GM19239 (cell line): ENCODE results near the gene SLC22A16.
"Not testable (repeated sequence)": the region's sequence is repeated elsewhere in the genome, so short reads cannot be mapped to it uniquely, and the experiment has no call there.

Experiments
- DNase-seq: peaks from one replicate; pipeline ENCODE4 v3.0.0; 2011; ENCODE audit warnings: low spot score; ENCODE audit not compliant: insufficient read length
- FAIRE-seq: peaks from 2 replicates; lab custom pipeline; 2011; peaks lifted over from hg19 to GRCh38; lab: Jason Lieb, UNC

The SLC22A16 gene

GRCh38 chr6:110457567-110458175 is 18.7 kb downstream of the SLC22A16 start:
- FAIRE-seq, DNase-seq: not testable (repeated sequence)

- DNase-seq (no peak), FAIRE-seq (no peak)
Observed at GRCh38 chr6:110456694-110457093, 19.7 kb downstream of the SLC22A16 start.

GRCh38 chr6:110449541-110449895 is 26.9 kb downstream of the SLC22A16 start:
- no peak for FAIRE-seq
- no peak for DNase-seq

GRCh38 chr6:110448846-110449540 is 27.4 kb downstream of the SLC22A16 start:
- no peak for DNase-seq
- no peak for FAIRE-seq

- no peak for FAIRE-seq
- DNase-seq = no peak
Observed at GRCh38 chr6:110447761-110448160, 28.7 kb downstream of the SLC22A16 start.

GRCh38 chr6:110446405-110446804 is 30.0 kb downstream of the SLC22A16 start:
- FAIRE-seq (no peak), DNase-seq (no peak)

GRCh38 chr6:110440026-110440425 is 36.4 kb downstream of the SLC22A16 start:
- no peak for FAIRE-seq
- DNase-seq = no peak

- DNase-seq (no peak), FAIRE-seq (no peak)
Observed at GRCh38 chr6:110439356-110439755, 37.1 kb downstream of the SLC22A16 start.

GRCh38 chr6:110434961-110435602 is 41.3 kb downstream of the SLC22A16 start:
- no peak for DNase-seq
- FAIRE-seq = no peak

- FAIRE-seq = no peak
- DNase-seq = no peak
Observed at GRCh38 chr6:110432285-110432900, 44.0 kb downstream of the SLC22A16 start.

GRCh38 chr6:110430741-110431140 is 45.7 kb downstream of the SLC22A16 start:
- no peak for FAIRE-seq
- no peak for DNase-seq

GRCh38 chr6:110430236-110430635 is 46.2 kb downstream of the SLC22A16 start:
- DNase-seq = no peak
- no peak for FAIRE-seq

- FAIRE-seq (no peak), DNase-seq (no peak)
Observed at GRCh38 chr6:110428153-110428552, 48.3 kb downstream of the SLC22A16 start.

GRCh38 chr6:110425816-110426215 is 50.6 kb downstream of the SLC22A16 start:
- DNase-seq (no peak), FAIRE-seq (no peak)

- DNase-seq (no peak), FAIRE-seq (no peak)
Observed at GRCh38 chr6:110422444-110422822, 54.0 kb downstream of the SLC22A16 start.

GRCh38 chr6:110421749-110422443 is 54.5 kb downstream of the SLC22A16 start:
- DNase-seq = no peak
- FAIRE-seq = no peak

- no peak for FAIRE-seq
- no peak for DNase-seq
Observed at GRCh38 chr6:110419028-110419739, 57.2 kb downstream of the SLC22A16 start.

GRCh38 chr6:110418594-110418993 is 57.8 kb downstream of the SLC22A16 start:
- DNase-seq (no peak), FAIRE-seq (no peak)

- peak; percentile 24 for DNase-seq
- FAIRE-seq = no peak
Observed at GRCh38 chr6:110415086-110415916, 61.1 kb downstream of the SLC22A16 start, which contains the start of gene DDO. DDO (minus strand) TSS chr6:110415575; CDS start chr6:110413462, 2,113 bp downstream.
